GM20000 (cell line): ENCODE data around the gene TSEN54.

Experiments
- DNase-seq: peaks from one replicate; pipeline ENCODE4 v3.0.0; 2012; ENCODE audit warnings: low spot score
- TF ChIP-seq, protein P1 (sequence below): IDR thresholded peaks from 2 replicates; pipeline ENCODE4 v1.5.1; 2012; ENCODE audit warnings: mild to moderate bottlenecking, control low read depth; ENCODE audit errors: extremely low read depth, missing control alignments

TSEN54 gene

DNA sequence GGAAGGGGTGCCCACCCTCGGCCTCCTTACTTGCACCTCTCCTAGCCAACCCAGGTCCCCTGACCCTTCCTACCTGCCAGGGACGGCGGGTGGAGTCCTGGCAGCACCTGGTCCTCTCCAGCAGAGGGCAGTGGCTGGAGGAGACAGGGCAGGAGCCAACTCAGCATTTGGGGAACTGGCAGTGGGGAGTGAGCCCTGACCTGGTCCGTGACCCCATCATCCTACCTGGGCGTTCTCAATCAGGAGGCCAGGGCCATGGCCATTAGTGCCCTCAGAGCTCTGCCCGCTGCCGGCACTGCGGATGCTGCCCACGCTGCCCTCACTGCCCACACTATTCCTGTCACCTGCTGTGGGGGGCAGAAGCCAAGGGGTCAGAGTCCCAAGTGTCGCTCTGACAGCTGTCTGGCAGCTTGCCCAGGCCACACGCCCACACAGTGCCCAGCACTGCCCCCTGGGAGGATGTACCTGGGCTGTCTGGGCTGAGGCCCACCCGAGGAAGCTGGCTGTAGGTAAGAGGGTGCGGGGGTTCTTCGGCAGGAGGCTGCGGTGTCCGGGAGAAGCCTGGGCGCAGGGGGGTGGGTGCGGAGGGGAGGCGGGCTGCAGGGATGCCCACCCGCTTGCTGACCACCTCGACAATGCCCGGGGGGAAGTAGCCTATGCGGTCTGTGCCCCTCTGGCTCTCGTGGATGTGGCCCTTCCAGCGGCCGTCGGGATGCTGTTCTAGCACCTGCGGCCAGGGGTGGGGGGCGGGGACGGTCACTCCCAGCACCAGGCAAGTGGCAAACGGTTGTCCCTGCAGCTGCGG lies 11.8 kb upstream of the TSEN54 start:
- TF ChIP-seq, protein P1, sequence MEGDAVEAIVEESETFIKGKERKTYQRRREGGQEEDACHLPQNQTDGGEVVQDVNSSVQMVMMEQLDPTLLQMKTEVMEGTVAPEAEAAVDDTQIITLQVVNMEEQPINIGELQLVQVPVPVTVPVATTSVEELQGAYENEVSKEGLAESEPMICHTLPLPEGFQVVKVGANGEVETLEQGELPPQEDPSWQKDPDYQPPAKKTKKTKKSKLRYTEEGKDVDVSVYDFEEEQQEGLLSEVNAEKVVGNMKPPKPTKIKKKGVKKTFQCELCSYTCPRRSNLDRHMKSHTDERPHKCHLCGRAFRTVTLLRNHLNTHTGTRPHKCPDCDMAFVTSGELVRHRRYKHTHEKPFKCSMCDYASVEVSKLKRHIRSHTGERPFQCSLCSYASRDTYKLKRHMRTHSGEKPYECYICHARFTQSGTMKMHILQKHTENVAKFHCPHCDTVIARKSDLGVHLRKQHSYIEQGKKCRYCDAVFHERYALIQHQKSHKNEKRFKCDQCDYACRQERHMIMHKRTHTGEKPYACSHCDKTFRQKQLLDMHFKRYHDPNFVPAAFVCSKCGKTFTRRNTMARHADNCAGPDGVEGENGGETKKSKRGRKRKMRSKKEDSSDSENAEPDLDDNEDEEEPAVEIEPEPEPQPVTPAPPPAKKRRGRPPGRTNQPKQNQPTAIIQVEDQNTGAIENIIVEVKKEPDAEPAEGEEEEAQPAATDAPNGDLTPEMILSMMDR, result peak; percentile 70
- peak; percentile 90 for DNase-seq

DNA sequence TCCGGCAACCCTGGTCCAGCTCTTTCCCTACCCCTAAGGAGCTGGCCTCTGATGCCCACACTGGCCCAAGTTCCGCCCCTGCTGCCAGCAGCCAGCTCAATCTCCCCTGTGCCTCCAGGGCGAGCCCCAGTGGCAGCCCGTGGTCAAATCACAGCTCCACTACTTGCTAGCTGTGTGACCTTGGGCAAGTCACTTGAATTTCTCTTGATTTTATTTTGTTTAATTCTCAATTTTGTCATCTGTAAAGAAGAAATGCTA lies 11.2 kb upstream of the TSEN54 start:
- TF ChIP-seq, protein P1, result no peak
- no peak for DNase-seq

- DNase-seq, result no peak
- TF ChIP-seq, protein P1, result no peak
Measured at GRCh38 chr17:75505640-75506039, 10.7 kb upstream of the TSEN54 start.

GRCh38 chr17:75506134-75506533 lies 10.2 kb upstream of the TSEN54 start:
- TF ChIP-seq, protein P1, result no peak
- DNase-seq, result no peak

DNA sequence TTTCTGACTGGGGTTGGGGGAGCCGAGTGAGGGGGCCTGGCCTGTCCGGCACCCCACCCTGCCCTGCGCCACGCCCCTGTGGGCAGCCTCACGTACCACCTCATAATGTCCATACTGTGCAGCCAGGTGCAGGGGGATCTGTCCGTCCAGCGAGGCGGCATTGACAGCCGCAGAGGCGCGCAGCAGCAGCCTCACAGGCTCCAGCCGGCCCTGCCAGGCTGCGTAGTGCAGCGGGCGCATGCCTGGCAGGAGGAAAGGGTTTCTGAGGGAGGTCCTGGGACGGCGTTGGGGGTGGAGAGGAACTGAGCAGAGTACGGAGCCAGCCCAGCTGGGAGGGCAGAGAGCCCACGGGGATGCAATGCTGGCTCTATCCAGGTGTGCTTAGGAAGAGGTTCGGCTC lies 9.4 kb upstream of the TSEN54 start:
- TF ChIP-seq, protein P1, result no peak
- DNase-seq, result no peak

GRCh38 chr17:75507733-75508719 lies 8.3 kb upstream of the TSEN54 start:
- DNase-seq, result no peak
- TF ChIP-seq, protein P1, result no peak

GRCh38 chr17:75508931-75509361 lies 7.4 kb upstream of the TSEN54 start:
- no peak for DNase-seq

More at GRCh38 chr17:75508931-75509361, 7.4 kb upstream of the TSEN54 start:
- TF ChIP-seq, protein P1, result no peak
